HG02610 (cell line): Measurements from ENCODE around the gene ARMC9.

Experiments
- ATAC-seq: cut with Tn5 transposase; IDR thresholded peaks from one replicate; pipeline ENCODE4 v1.9.1; 2021; ENCODE audit warnings: mild to moderate bottlenecking, moderate library complexity; ENCODE audit not compliant: unreplicated experiment

Gene ARMC9

GRCh38 chr2:231276987-231277386, 78.6 kb downstream of the ARMC9 start:
- no peak for ATAC-seq

DNA sequence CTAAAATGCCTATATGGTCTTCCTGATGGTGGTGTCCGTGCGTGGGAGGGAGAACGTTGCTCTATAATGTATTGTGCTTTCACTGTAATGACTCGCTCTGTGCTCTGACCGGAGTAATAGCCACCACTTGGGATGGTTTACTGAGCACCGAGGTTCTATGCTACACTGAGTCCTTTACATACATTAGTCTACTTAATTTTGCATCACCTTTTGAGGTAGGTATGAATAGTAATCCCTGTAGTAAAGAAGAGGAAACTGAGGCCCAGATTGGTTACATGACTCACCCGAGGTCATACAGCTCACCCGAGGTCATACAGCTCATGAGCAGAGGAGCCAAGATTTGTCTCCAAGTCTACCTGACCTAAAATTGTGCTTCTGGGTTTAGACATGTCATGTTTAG, 79.5 kb downstream of the ARMC9 start:
- ATAC-seq = no peak

DNA sequence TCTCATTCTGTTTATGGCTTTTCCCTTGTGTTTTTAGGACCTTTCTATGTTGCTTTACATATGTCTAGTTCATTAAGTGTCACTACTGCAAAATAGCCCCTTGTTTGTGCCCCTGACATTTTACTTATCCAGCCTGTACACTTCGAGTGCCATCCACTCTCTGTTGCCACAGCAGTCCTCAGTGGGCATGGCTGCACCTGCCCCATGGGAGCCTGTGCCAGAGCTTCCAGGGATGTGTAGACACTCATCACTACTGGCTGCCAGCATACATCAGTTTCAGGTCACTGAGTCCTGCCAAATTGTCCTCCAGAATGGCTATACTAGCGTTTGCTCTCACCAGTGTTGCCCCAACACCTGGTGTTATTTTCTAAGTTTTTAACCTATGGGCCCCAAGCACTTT, 80.4 kb downstream of the ARMC9 start:
- no peak for ATAC-seq

DNA sequence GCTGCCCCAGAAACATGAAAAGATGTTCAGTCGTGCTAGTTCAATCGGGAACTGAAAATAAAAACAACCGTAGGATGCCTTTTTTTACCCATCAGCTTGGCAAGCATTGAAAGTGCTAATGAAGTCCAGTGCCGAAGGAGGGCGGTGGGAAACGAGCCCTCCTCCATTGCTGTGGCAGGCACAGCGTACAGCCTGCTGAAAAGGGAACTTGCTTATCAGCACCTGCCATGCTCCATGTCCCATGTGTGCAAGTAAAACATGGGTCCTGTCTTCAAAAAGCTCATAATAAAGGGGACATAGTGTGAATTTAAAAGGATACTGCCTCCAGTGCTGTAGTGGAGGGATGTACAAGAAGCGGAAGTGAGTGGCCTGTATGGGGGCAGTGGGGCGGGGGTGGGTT, 82.4 kb downstream of the ARMC9 start:
- no peak for ATAC-seq

GRCh38 chr2:231284296-231284695, 85.9 kb downstream of the ARMC9 start:
- no peak for ATAC-seq

GRCh38 chr2:231286964-231287363, 88.5 kb downstream of the ARMC9 start:
- ATAC-seq = no peak

DNA sequence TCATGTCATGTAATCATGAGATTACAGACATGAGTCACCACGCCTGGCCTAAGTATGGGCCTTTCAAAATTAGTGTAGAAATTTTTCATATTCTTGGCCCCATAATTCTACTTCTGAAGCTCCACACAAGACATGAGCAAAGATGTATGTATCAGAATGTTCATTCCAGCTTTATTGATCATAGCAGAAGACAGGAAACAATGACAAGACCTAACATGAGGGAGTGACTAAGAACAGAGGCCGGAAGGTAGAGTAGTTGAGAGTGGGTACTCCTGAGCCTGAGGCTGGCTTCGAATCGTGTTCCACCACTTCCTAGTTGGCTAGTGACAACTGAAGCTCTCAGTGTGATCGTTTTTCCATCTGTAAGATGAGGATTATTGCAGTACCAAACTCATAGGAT, 89.3 kb downstream of the ARMC9 start:
- ATAC-seq = no peak

- no peak for ATAC-seq
Measured at GRCh38 chr2:231288590-231288989, 90.2 kb downstream of the ARMC9 start.

DNA sequence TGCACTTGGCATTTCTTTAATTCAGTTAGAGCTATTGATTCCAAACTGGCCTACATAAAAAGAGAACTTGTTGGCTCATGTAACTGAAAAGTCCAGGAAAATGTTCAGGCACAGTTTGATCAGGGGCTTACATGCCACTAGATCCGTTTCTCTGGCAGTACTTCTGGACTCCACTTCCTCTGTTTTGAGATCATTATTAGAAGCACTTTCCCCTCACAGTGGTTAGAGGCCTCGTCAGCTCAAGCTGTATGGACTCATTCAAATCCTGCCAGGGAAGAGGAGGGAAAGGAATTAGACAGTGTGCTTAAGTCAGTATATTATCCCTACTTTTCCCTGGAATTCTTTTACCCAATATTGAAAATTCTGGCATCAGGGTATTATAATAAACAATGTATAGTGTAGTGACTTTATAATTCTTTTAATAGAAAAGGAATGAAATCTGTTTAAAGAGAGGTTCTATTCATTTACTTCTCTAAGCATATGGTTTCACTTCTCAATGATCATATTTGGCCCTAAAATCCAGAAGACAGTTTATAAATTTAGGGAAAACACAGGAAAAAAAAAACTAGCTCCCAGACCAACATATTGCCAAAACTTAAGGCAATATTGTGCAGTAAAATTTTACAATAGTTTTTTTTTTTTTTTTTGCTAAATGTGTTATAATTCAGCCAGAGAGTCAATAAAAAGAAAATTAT, 92.0 kb downstream of the ARMC9 start:
- ATAC-seq = no peak

DNA sequence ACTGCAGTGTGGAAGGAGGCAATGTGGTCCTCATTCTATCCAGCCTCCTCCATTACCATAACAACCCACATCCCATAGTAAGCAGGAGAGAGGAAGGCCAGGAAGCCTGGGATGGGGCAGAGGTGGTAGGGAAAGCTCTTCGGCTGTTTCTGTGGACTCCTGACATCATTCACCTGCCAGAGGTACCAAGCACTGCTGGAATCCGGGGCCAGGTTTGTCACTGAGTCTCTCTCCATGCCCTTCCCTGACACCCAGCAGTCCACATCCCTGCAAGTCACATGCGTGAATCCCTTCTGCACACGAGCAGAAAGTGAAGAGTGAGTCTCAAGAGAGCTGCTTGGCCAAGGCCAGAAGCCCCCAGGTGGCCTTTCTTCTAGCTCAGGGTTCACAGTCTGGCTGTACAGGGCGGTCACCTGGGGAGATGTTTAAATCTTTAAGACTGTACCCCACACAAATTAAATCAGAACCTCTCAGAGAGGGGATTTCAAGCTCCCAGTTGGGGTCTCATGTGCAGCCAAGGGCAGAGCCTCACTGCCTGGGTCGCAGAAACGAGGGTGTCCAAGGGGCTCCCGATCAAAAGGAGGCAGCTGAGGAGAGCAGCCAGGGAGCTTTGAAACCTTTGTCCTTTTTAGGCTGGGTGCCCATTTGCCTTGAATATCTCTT, 94.2 kb downstream of the ARMC9 start:
- no peak for ATAC-seq

GRCh38 chr2:231293163-231293562, 94.7 kb downstream of the ARMC9 start:
- ATAC-seq = no peak

GRCh38 chr2:231294116-231294515, 95.7 kb downstream of the ARMC9 start:
- ATAC-seq = no peak

DNA sequence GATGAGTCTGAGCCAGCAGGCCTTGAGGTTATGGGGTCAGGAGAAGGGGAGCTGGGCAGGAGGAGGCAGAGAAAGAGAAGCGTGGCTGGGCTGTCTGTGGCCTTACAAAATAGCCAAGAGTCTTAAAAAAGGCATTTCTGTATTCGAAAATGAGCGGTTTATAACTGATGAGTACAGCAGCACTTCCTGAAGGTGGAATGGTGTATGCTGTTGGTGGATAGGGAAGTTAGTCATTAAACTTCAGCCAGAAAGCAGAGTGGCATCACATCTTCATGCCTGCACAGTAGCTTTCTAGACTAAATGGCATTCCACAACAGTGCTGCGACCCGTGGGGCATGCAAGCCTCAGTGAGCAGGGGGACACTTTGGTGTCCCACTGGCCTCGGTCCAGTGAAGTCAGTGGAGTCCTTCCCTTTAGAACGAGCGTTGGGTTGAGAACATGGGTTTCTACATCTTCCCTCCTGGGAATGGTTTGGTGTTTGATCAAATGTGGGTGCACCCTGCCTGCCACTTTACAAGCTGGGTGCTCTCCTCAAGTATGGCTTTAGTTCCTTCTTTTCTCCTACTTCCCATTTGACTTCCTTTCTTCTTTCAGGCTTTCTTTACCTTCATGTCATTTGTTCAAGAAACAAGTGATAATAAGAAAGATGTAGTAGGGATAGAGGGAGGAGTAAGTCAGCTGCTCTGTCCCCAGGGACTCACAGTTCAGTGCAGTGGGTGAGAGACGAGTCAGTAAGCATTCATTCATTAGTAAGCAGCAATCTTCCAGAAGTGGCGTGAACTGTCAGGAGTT, 96.3 kb downstream of the ARMC9 start:
- ATAC-seq = no peak

- no peak for ATAC-seq
Measured at GRCh38 chr2:231295363-231295655, 96.9 kb downstream of the ARMC9 start.

GRCh38 chr2:231296401-231296974, 98.1 kb downstream of the ARMC9 start:
- no peak for ATAC-seq

DNA sequence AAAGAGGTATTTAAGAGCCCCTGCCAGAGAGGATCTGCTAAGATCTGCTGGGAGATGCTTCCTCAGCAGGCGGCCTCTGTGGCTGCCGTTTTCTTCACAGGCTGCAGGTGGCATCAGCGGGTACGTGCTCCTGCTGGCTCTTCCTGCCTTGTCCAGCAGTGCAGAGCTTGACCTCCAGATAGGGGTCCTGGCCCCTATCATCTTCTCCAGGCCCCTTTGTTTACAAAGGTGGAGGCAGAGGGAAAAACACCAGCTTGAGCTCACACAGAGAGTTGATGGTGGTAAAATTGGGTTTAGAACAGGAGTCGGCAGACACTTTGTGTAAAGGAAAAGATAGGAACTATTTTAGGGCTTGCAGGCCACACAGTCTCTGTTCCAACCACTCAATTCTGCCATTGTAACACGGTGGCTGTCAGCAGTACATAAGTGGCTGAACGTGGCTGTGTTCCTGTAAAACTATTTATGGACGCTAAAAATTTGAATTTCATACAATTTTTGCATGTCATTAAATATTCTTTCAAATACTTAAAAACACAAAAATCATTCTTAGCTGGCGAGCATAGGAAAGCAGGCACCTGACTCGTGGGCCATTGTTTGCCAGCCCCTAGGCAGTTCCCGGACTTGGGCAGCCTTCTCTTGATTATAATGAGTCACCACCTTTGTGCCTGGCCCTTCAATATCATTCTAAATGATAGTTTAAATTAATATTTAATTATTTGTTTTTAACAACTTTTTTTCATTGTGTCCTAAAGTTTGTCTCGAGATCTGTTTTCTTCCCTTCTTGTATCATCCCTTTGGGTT, 98.9 kb downstream of the ARMC9 start:
- ATAC-seq = peak; percentile 50

- ATAC-seq = no peak
Measured at GRCh38 chr2:231298091-231298490, 99.7 kb downstream of the ARMC9 start.

DNA sequence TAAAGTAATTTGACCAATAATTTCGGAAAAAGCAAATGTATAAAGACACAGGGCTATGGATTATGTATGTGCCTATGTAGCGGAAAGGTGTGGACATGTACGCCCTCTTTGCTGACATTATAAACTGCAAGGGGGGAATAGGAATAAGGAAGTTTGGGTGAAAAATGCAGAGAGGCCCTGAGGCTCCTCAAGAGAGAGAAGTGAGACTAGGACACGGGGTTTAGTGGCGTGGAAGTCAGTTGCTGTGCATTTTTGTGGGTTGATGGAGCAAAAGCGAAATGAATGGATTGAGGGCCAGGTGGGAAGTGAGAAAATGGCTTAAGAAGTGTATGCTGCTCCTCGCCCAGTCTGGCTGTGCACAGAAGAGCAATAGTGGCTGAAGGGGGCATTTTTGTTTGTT, 100.8 kb downstream of the ARMC9 start:
- no peak for ATAC-seq

- no peak for ATAC-seq
Measured at GRCh38 chr2:231300020-231300721, 101.7 kb downstream of the ARMC9 start.

- no peak for ATAC-seq
Measured at GRCh38 chr2:231300722-231301076, 102.3 kb downstream of the ARMC9 start.
